ENCODE results near the gene RAB10.
A peak's percentile ranks its signal among the peaks of the same experiment; 100 is the strongest.

The RAB10 gene

GRCh38 chr2:26178746-26179436 lies 145.0 kb downstream of the RAB10 start:
- no peak for DNase-seq (ENCODE audit: low read depth, low spot score)

- no peak for DNase-seq (ENCODE audit: low read depth, low spot score)
These were observed 145.6 kb downstream of the RAB10 start for GRCh38 chr2:26179446-26179913.

- DNase-seq (ENCODE audit: low read depth, low spot score), result no peak
These were observed 148.6 kb downstream of the RAB10 start for GRCh38 chr2:26182441-26182840.

- DNase-seq (ENCODE audit: low read depth, low spot score), result no peak
These were observed 149.2 kb downstream of the RAB10 start for GRCh38 chr2:26182887-26183630.

GRCh38 chr2:26184121-26184520 lies 150.2 kb downstream of the RAB10 start:
- no peak for DNase-seq (ENCODE audit: low read depth, low spot score)

- DNase-seq (ENCODE audit: low read depth, low spot score), result peak; percentile 40
These were observed 150.8 kb downstream of the RAB10 start for GRCh38 chr2:26184555-26185303.

GRCh38 chr2:26185304-26185928 lies 151.5 kb downstream of the RAB10 start:
- no peak for DNase-seq (ENCODE audit: low read depth, low spot score)

GRCh38 chr2:26185954-26186770 lies 152.3 kb downstream of the RAB10 start:
- no peak for DNase-seq (ENCODE audit: low read depth, low spot score)

Measured in brain pericyte (primary cell).